NOMO-1 treated with DMSO at 0.1 percent for 48 hours (cell line): ENCODE data around the gene TMEM151B.

ENCODE experiments used
- DNase-seq: peaks from one replicate; lab custom pipeline; 2025; ENCODE audit not compliant: unreplicated experiment; lab: John Stamatoyannopoulos, UW

The TMEM151B gene

GRCh38 chr6:44232676-44233566 is 37.3 kb upstream of the TMEM151B start:
- DNase-seq: no peak

- no peak for DNase-seq
Measured at GRCh38 chr6:44233567-44234100, 36.6 kb upstream of the TMEM151B start.

- no peak for DNase-seq
Measured at GRCh38 chr6:44234101-44235025, 35.9 kb upstream of the TMEM151B start.

- DNase-seq: no peak
Measured at GRCh38 chr6:44235269-44235668, 35.0 kb upstream of the TMEM151B start.

- DNase-seq: no peak
Measured at GRCh38 chr6:44235891-44236516, 34.2 kb upstream of the TMEM151B start.

- DNase-seq: peak; percentile 87
Measured at GRCh38 chr6:44237021-44237812, 33.0 kb upstream of the TMEM151B start.

GRCh38 chr6:44237813-44238433 is 32.3 kb upstream of the TMEM151B start:
- DNase-seq: peak; percentile 36

GRCh38 chr6:44238687-44239350 is 31.4 kb upstream of the TMEM151B start:
- no peak for DNase-seq

- DNase-seq: no peak
Measured at GRCh38 chr6:44243345-44243744, 26.9 kb upstream of the TMEM151B start.

- no peak for DNase-seq
Measured at GRCh38 chr6:44245391-44245911, 24.8 kb upstream of the TMEM151B start.

- DNase-seq: peak; percentile 56
Measured at GRCh38 chr6:44245912-44246662, 24.2 kb upstream of the TMEM151B start.

GRCh38 chr6:44246663-44247337 is 23.4 kb upstream of the TMEM151B start, which contains the start of gene HSP90AB1:
Gene HSP90AB1 (plus strand): TSS chr6:44247101. CDS start chr6:44248630, 1,529 bp downstream.
- DNase-seq: peak; percentile 95

- DNase-seq: peak; percentile 48
Measured at GRCh38 chr6:44247338-44248302, 22.6 kb upstream of the TMEM151B start.

- no peak for DNase-seq
Measured at GRCh38 chr6:44248579-44248978, 21.7 kb upstream of the TMEM151B start.

GRCh38 chr6:44249082-44249748 is 21.0 kb upstream of the TMEM151B start:
- no peak for DNase-seq
